Activated naive CD4-positive, alpha-beta T cell treated with anti-CD3 and anti-CD28 coated beads, Interleukin-2, amount 50 U/mL, for 72 hours (primary cell): ENCODE measurements around the gene TTPAL. TPM values are rescaled to one million over a fixed set of nuclear protein-coding genes. Genes with fewer than 3 reads are reported as not detected.

Experiments
- ATAC-seq, 2 donors: fragments of 150-1000 bp; cut with Tn5 transposase; 2 replicates each; pipeline ENCODE4 v1.10.0; 2021; ENCODE audit warnings: mild to moderate bottlenecking in 2 of 2, moderate library complexity in 2 of 2
- DNase-seq, 2 donors: peaks; one replicate each; pipeline ENCODE4 v3.0.0; 2021 to 2022; ENCODE audit warnings: low spot score in 2 of 2
- H3K27ac Mint-ChIP-seq, 2 donors: one replicate each; pipeline ENCODE4 v1.8.0; 2022; ENCODE audit warnings: mild to moderate bottlenecking in 2 of 2, mixed read lengths in 2 of 2
- H3K36me3 Mint-ChIP-seq, 2 donors: one replicate each; pipeline ENCODE4 v1.8.0; 2022; ENCODE audit warnings: mixed read lengths in 2 of 2
- H3K9me3 Mint-ChIP-seq, 2 donors: one replicate each; pipeline ENCODE4 v1.8.0; 2022; ENCODE audit warnings: mixed read lengths in 2 of 2
- total RNA-seq, 2 donors: library from RNA; stranded (reverse); gene quantifications; one replicate each; pipeline ENCODE4 v1.2.3, GENCODE V29; 2022

The TTPAL gene
- total RNA-seq, 2 donors from 2014 or later: 7.5 to 15.4 TPM

GRCh38 chr20:44501448-44501847 is 25.8 kb downstream of the TTPAL start:
- Mint-ChIP-seq H3K9me3 (no peaks in the 10 kb centered on the region), H3K36me3 (peaks cover 5 to 12% of the 10 kb centered on the region in 2 donors), H3K27ac (peak overlapping the region; percentile 2 to 10)
- no peak for DNase-seq
- no peak for ATAC-seq

GRCh38 chr20:44502968-44503367 is 27.3 kb downstream of the TTPAL start:
- ATAC-seq (no peak), DNase-seq (no peak)
- H3K9me3 Mint-ChIP-seq: no peaks in the 10 kb centered on the region
- no peak overlapping the region for H3K27ac Mint-ChIP-seq
- H3K36me3 Mint-ChIP-seq: peaks cover 5 to 11% of the 10 kb centered on the region in 2 donors

- ATAC-seq (no peak), DNase-seq (no peak)
- Mint-ChIP-seq H3K9me3 (no peaks in the 10 kb centered on the region), H3K36me3 (peaks cover 5 to 12% of the 10 kb centered on the region in 2 donors), H3K27ac (peak overlapping the region in 1 of 2 donors; percentile 53)
Observed at GRCh38 chr20:44504402-44505307, 29.0 kb downstream of the TTPAL start.

GRCh38 chr20:44509762-44510161 is 34.1 kb downstream of the TTPAL start:
- Mint-ChIP-seq H3K36me3 (peaks cover 0 to 14% of the 10 kb centered on the region in 2 donors), H3K27ac (no peak overlapping the region), H3K9me3 (no peaks in the 10 kb centered on the region)
- ATAC-seq (peak; percentile 43 to 51), DNase-seq (no peak)

GRCh38 chr20:44513871-44514270 is 38.2 kb downstream of the TTPAL start:
- H3K27ac Mint-ChIP-seq: peak overlapping the region in 1 of 2 donors; percentile 5
- H3K36me3 Mint-ChIP-seq: peaks cover 0 to 8% of the 10 kb centered on the region in 2 donors
- no peak for DNase-seq
- H3K9me3 Mint-ChIP-seq: no peaks in the 10 kb centered on the region
- peak; percentile 43 to 54 for ATAC-seq

GRCh38 chr20:44516491-44516890 is 40.8 kb downstream of the TTPAL start:
- no peaks in the 10 kb centered on the region for H3K36me3 Mint-ChIP-seq
- no peak for ATAC-seq
- DNase-seq: no peak
- no peak overlapping the region for H3K27ac Mint-ChIP-seq
- no peaks in the 10 kb centered on the region for H3K9me3 Mint-ChIP-seq

- Mint-ChIP-seq H3K9me3 (no peaks in the 10 kb centered on the region), H3K36me3 (no peaks in the 10 kb centered on the region), H3K27ac (peak overlapping the region in 1 of 2 donors; percentile 21)
- no peak for DNase-seq
- ATAC-seq: no peak
Observed at GRCh38 chr20:44517454-44517853, 41.8 kb downstream of the TTPAL start.

GRCh38 chr20:44518248-44518647 is 42.6 kb downstream of the TTPAL start:
- DNase-seq (no peak), ATAC-seq (no peak)
- Mint-ChIP-seq H3K9me3 (no peaks in the 10 kb centered on the region), H3K36me3 (no peaks in the 10 kb centered on the region), H3K27ac (peak overlapping the region in 1 of 2 donors; percentile 21)

GRCh38 chr20:44520881-44521280 is 45.2 kb downstream of the TTPAL start:
- no peak for ATAC-seq
- Mint-ChIP-seq H3K36me3 (no peaks in the 10 kb centered on the region), H3K9me3 (no peaks in the 10 kb centered on the region), H3K27ac (peak overlapping the region in 1 of 2 donors; percentile 92)
- no peak for DNase-seq

GRCh38 chr20:44521484-44522481 is 46.1 kb downstream of the TTPAL start, which contains the start of gene SERINC3:
SERINC3 (minus strand) TSS chr20:44522070; CDS start chr20:44521951, 119 bp downstream.
- Mint-ChIP-seq H3K36me3 (no peaks in the 10 kb centered on the region), H3K9me3 (no peaks in the 10 kb centered on the region), H3K27ac (peak within 1 kb of the TSS; percentile 92 to 94)
- ATAC-seq: peak; percentile 97 to 100
- peak; percentile 97 to 98 for DNase-seq

GRCh38 chr20:44522841-44523240 is 47.2 kb downstream of the TTPAL start:
- ATAC-seq: no peak
- peak overlapping the region; percentile 92 to 94 for H3K27ac Mint-ChIP-seq
- no peak for DNase-seq
- H3K36me3 Mint-ChIP-seq: no peaks in the 10 kb centered on the region
- no peaks in the 10 kb centered on the region for H3K9me3 Mint-ChIP-seq

- Mint-ChIP-seq H3K36me3 (no peaks in the 10 kb centered on the region), H3K27ac (peak overlapping the region in 1 of 2 donors; percentile 92), H3K9me3 (no peaks in the 10 kb centered on the region)
- ATAC-seq (no peak), DNase-seq (no peak)
Observed at GRCh38 chr20:44523746-44524145, 48.1 kb downstream of the TTPAL start.

GRCh38 chr20:44526129-44526528 is 50.5 kb downstream of the TTPAL start:
- Mint-ChIP-seq H3K27ac (peak overlapping the region in 1 of 2 donors; percentile 29), H3K36me3 (no peaks in the 10 kb centered on the region), H3K9me3 (no peaks in the 10 kb centered on the region)
- DNase-seq: no peak
- no peak for ATAC-seq

GRCh38 chr20:44527716-44528199 is 52.1 kb downstream of the TTPAL start:
- no peak for DNase-seq
- ATAC-seq: no peak
- Mint-ChIP-seq H3K36me3 (no peaks in the 10 kb centered on the region), H3K9me3 (no peaks in the 10 kb centered on the region), H3K27ac (no peak overlapping the region)

GRCh38 chr20:44528309-44528708 is 52.6 kb downstream of the TTPAL start:
- no peaks in the 10 kb centered on the region for H3K9me3 Mint-ChIP-seq
- H3K36me3 Mint-ChIP-seq: no peaks in the 10 kb centered on the region
- no peak for ATAC-seq
- no peak overlapping the region for H3K27ac Mint-ChIP-seq
- no peak for DNase-seq

GRCh38 chr20:44532259-44532980 is 56.7 kb downstream of the TTPAL start:
- DNase-seq: no peak
- Mint-ChIP-seq H3K36me3 (no peaks in the 10 kb centered on the region), H3K9me3 (no peaks in the 10 kb centered on the region), H3K27ac (no peak overlapping the region)
- ATAC-seq: peak; percentile 2 to 12
